Measurements from ENCODE around the gene HSD11B1L.

The HSD11B1L gene
- total RNA-seq, result 2.0 to 3.2 reads per million in 2 donors

- DNase-seq, result peak; percentile 95
Observed at GRCh38 chr19:5680437-5681368, at the start of gene HSD11B1L, which contains the start of gene MICOS13. Gene HSD11B1L (plus strand): TSS chr19:5681027. CDS start chr19:5684833, 3,806 bp downstream. Gene MICOS13 (minus strand): TSS chr19:5680516. CDS start chr19:5680486, 30 bp downstream.

- DNase-seq, result no peak
Observed at GRCh38 chr19:5631567-5632240, 49.1 kb upstream of the HSD11B1L start.

GRCh38 chr19:5632241-5632612, 48.6 kb upstream of the HSD11B1L start:
- no peak for DNase-seq

- DNase-seq, result no peak
Observed at GRCh38 chr19:5632657-5633056, 48.2 kb upstream of the HSD11B1L start.

GRCh38 chr19:5635427-5635826, 45.4 kb upstream of the HSD11B1L start:
- DNase-seq, result no peak

- no peak for DNase-seq
Observed at GRCh38 chr19:5637971-5638370, 42.9 kb upstream of the HSD11B1L start.

- DNase-seq, result no peak
Observed at GRCh38 chr19:5641171-5641570, 39.7 kb upstream of the HSD11B1L start.

- no peak for DNase-seq
Observed at GRCh38 chr19:5642204-5642603, 38.6 kb upstream of the HSD11B1L start.

GRCh38 chr19:5643060-5643459, 37.8 kb upstream of the HSD11B1L start:
- no peak for DNase-seq

- DNase-seq, result no peak
Observed at GRCh38 chr19:5644037-5644436, 36.8 kb upstream of the HSD11B1L start.

GRCh38 chr19:5645409-5645808, 35.4 kb upstream of the HSD11B1L start:
- DNase-seq, result no peak

- DNase-seq, result no peak
Observed at GRCh38 chr19:5646703-5647102, 34.1 kb upstream of the HSD11B1L start.

- no peak for DNase-seq
Observed at GRCh38 chr19:5648464-5648863, 32.4 kb upstream of the HSD11B1L start.

- DNase-seq, result no peak
Observed at GRCh38 chr19:5651361-5651760, 29.5 kb upstream of the HSD11B1L start.

- DNase-seq, result no peak
Observed at GRCh38 chr19:5652261-5652660, 28.6 kb upstream of the HSD11B1L start.

- DNase-seq, result no peak
Observed at GRCh38 chr19:5654931-5655330, 25.9 kb upstream of the HSD11B1L start.

- no peak for DNase-seq
Observed at GRCh38 chr19:5655412-5655811, 25.4 kb upstream of the HSD11B1L start.

GRCh38 chr19:5661483-5661882, 19.3 kb upstream of the HSD11B1L start:
- no peak for DNase-seq

GRCh38 chr19:5663904-5664303, 16.9 kb upstream of the HSD11B1L start:
- no peak for DNase-seq

GRCh38 chr19:5664515-5664914, 16.3 kb upstream of the HSD11B1L start:
- DNase-seq, result no peak

- DNase-seq, result no peak
Observed at GRCh38 chr19:5665781-5666513, 14.9 kb upstream of the HSD11B1L start.

GRCh38 chr19:5666921-5667610, 13.8 kb upstream of the HSD11B1L start:
- DNase-seq, result no peak
